LoVo (cell line): ENCODE results near the gene SUCNR1.
"Not testable (repeated sequence)": the region's sequence is repeated elsewhere in the genome, so short reads cannot be mapped to it uniquely, and the experiment has no call there.

Experiments
- DNase-seq: peaks from one replicate; pipeline ENCODE4 v3.0.0-alpha.2; 2016; ENCODE audit warnings: low spot score

The SUCNR1 gene

GRCh38 chr3:151900884-151901643, 27.6 kb downstream of the SUCNR1 start:
- DNase-seq, result no peak

GRCh38 chr3:151901644-151902285, 28.3 kb downstream of the SUCNR1 start:
- DNase-seq, result no peak

- no peak for DNase-seq
These were observed 30.1 kb downstream of the SUCNR1 start for GRCh38 chr3:151903501-151903991.

GRCh38 chr3:151905647-151906046, 32.2 kb downstream of the SUCNR1 start:
- DNase-seq, result no peak

GRCh38 chr3:151906751-151907150, 33.3 kb downstream of the SUCNR1 start:
- no peak for DNase-seq

- no peak for DNase-seq
These were observed 35.0 kb downstream of the SUCNR1 start for GRCh38 chr3:151908399-151908798.

GRCh38 chr3:151909681-151910405, 36.4 kb downstream of the SUCNR1 start:
- DNase-seq, result no peak

GRCh38 chr3:151911462-151911861, 38.0 kb downstream of the SUCNR1 start:
- no peak for DNase-seq

- no peak for DNase-seq
These were observed 38.6 kb downstream of the SUCNR1 start for GRCh38 chr3:151912028-151912427.

GRCh38 chr3:151916781-151917180, 43.3 kb downstream of the SUCNR1 start:
- DNase-seq, result no peak

- DNase-seq, result peak; percentile 52
These were observed 45.0 kb downstream of the SUCNR1 start for GRCh38 chr3:151918253-151919029.

GRCh38 chr3:151919030-151919328, 45.5 kb downstream of the SUCNR1 start:
- DNase-seq, result no peak

GRCh38 chr3:151919446-151919845, 46.0 kb downstream of the SUCNR1 start:
- DNase-seq, result no peak

GRCh38 chr3:151923901-151924300, 50.5 kb downstream of the SUCNR1 start:
- DNase-seq, result no peak

GRCh38 chr3:151924753-151925152, 51.3 kb downstream of the SUCNR1 start:
- DNase-seq, result no peak

- no peak for DNase-seq
These were observed 52.0 kb downstream of the SUCNR1 start for GRCh38 chr3:151925419-151925818.

- peak; percentile 26 for DNase-seq
These were observed 52.4 kb downstream of the SUCNR1 start for GRCh38 chr3:151925876-151926275.

- peak; percentile 13 for DNase-seq
These were observed 53.5 kb downstream of the SUCNR1 start for GRCh38 chr3:151926956-151927355.

GRCh38 chr3:151927915-151928525, 54.6 kb downstream of the SUCNR1 start:
- not testable (repeated sequence) for DNase-seq

GRCh38 chr3:151931171-151931570, 57.7 kb downstream of the SUCNR1 start:
- no peak for DNase-seq

GRCh38 chr3:151933234-151933853, 59.9 kb downstream of the SUCNR1 start:
- DNase-seq, result no peak
